ENCODE measurements around the gene ZNF668. TPM values are rescaled to one million over a fixed set of nuclear protein-coding genes. Genes with fewer than 3 reads are reported as not detected.

ZNF668 gene
- total and polyA plus RNA-seq, 4 donors = 0.92 to 4.8 (median 3.9) TPM

GRCh38 chr16:31055613-31056012, 18.4 kb downstream of the ZNF668 start:
- H3K9ac ChIP-seq (ENCODE audit: low read depth in 1 of 2, low read length in 2 of 2) = no peak overlapping the region
- H3K4me3 ChIP-seq (ENCODE audit: low read depth in 1 of 3, low read length in 3 of 3) = no peak overlapping the region
- DNase-seq (ENCODE audit: low spot score) = no peak
- H3K36me3 ChIP-seq (ENCODE audit: control insufficient read depth in 4 of 4, insufficient read depth in 3 of 4, low read depth in 1 of 4, low read length in 3 of 4) = no peaks in the 10 kb centered on the region
- 87% methylated on average over 4 of the region's 4 CpGs for WGBS
- no peaks in the 10 kb centered on the region for H3K9me3 ChIP-seq (ENCODE audit: control insufficient read depth in 4 of 4, low read length in 3 of 4)
- H3K27me3 ChIP-seq (ENCODE audit: control insufficient read depth in 4 of 4, insufficient read depth in 4 of 4, low read length in 3 of 4) = no peaks in the 10 kb centered on the region
- TF ChIP-seq GABPA (IDR thresholded peaks at IDR 0.05 in 1 of 2, conservative IDR thresholded peaks at IDR 0.05 in 1 of 2) (no peak), ZBTB33 (IDR thresholded peaks at IDR 0.05) (no peak), HNF4A (conservative IDR thresholded peaks at IDR 0.05) (no peak), NR2F2 (IDR thresholded peaks at IDR 0.05) (no peak), FOXA1 (IDR thresholded peaks at IDR 0.05) (no peak), ATF3 (IDR thresholded peaks at IDR 0.05) (no peak), RXRA (IDR thresholded peaks at IDR 0.05) (no peak), SP1 (IDR thresholded peaks at IDR 0.05) (no peak), RAD21 (IDR thresholded peaks at IDR 0.05) (no peak), TAF1 (conservative IDR thresholded peaks at IDR 0.05) (no peak), MAX (IDR thresholded peaks at IDR 0.05) (no peak), YY1 (IDR thresholded peaks at IDR 0.05) (no peak), EGR1 (IDR thresholded peaks at IDR 0.05; ENCODE audit: low read depth in 2 of 2) (no peak)
- H3K27ac ChIP-seq (ENCODE audit: low read depth in 1 of 2, low read length in 2 of 2) = no peak overlapping the region
- no peaks in the 10 kb centered on the region for H3K4me1 ChIP-seq (ENCODE audit: control insufficient read depth in 4 of 4, insufficient read depth in 4 of 4, low read length in 3 of 4)

GRCh38 chr16:31052114-31052513, 21.9 kb downstream of the ZNF668 start:
- peak; percentile 36 to 72 for TF ChIP-seq RXRA (IDR thresholded peaks at IDR 0.05)
- TF ChIP-seq NR2F2 (IDR thresholded peaks at IDR 0.05) = no peak
- no peak for TF ChIP-seq EGR1 (IDR thresholded peaks at IDR 0.05; ENCODE audit: low read depth in 2 of 2)
- peak; percentile 37 to 56 for TF ChIP-seq HNF4A (conservative IDR thresholded peaks at IDR 0.05)
- TF ChIP-seq YY1 (IDR thresholded peaks at IDR 0.05) = no peak
- peak in 1 of 2 donors; percentile 21 for TF ChIP-seq GABPA (IDR thresholded peaks at IDR 0.05 in 1 of 2, conservative IDR thresholded peaks at IDR 0.05 in 1 of 2)
- no peak for TF ChIP-seq FOXA1 (IDR thresholded peaks at IDR 0.05)
- TF ChIP-seq JUND (IDR thresholded peaks at IDR 0.05) = peak in 1 of 2 donors; percentile 45
- DNase-seq (ENCODE audit: low spot score) = no peak
- Histone ChIP-seq H3K4me3 (ENCODE audit: low read depth in 1 of 3, low read length in 3 of 3) (no peak overlapping the region), H3K36me3 (ENCODE audit: control insufficient read depth in 4 of 4, insufficient read depth in 3 of 4, low read depth in 1 of 4, low read length in 3 of 4) (no peaks in the 10 kb centered on the region), H3K4me1 (ENCODE audit: control insufficient read depth in 4 of 4, insufficient read depth in 4 of 4, low read length in 3 of 4) (no peaks in the 10 kb centered on the region), H3K27ac (ENCODE audit: low read depth in 1 of 2, low read length in 2 of 2) (no peak overlapping the region), H3K9ac (ENCODE audit: low read depth in 1 of 2, low read length in 2 of 2) (no peak overlapping the region), H3K27me3 (ENCODE audit: control insufficient read depth in 4 of 4, insufficient read depth in 4 of 4, low read length in 3 of 4) (no peaks in the 10 kb centered on the region), H3K9me3 (ENCODE audit: control insufficient read depth in 4 of 4, low read length in 3 of 4) (no peaks in the 10 kb centered on the region)
- WGBS = 59% methylated on average over 2 of the region's 2 CpGs

GRCh38 chr16:31050280-31051030, 23.6 kb downstream of the ZNF668 start:
- WGBS = 68% methylated on average over 10 of the region's 10 CpGs
- H3K9me3 ChIP-seq (ENCODE audit: control insufficient read depth in 4 of 4, low read length in 3 of 4) = no peaks in the 10 kb centered on the region
- no peaks in the 10 kb centered on the region for H3K27me3 ChIP-seq (ENCODE audit: control insufficient read depth in 4 of 4, insufficient read depth in 4 of 4, low read length in 3 of 4)
- DNase-seq (ENCODE audit: low spot score) = no peak
- no peak overlapping the region for H3K4me3 ChIP-seq (ENCODE audit: low read depth in 1 of 3, low read length in 3 of 3)
- H3K9ac ChIP-seq (ENCODE audit: low read depth in 1 of 2, low read length in 2 of 2) = no peak overlapping the region
- H3K27ac ChIP-seq (ENCODE audit: low read depth in 1 of 2, low read length in 2 of 2) = no peak overlapping the region
- no peaks in the 10 kb centered on the region for H3K4me1 ChIP-seq (ENCODE audit: control insufficient read depth in 4 of 4, insufficient read depth in 4 of 4, low read length in 3 of 4)
- H3K36me3 ChIP-seq (ENCODE audit: control insufficient read depth in 4 of 4, insufficient read depth in 3 of 4, low read depth in 1 of 4, low read length in 3 of 4) = no peaks in the 10 kb centered on the region
- no peak for TF ChIP-seq EGR1 (IDR thresholded peaks at IDR 0.05; ENCODE audit: low read depth in 2 of 2)
- no peak for TF ChIP-seq NR2F2 (IDR thresholded peaks at IDR 0.05)
- TF ChIP-seq HNF4G (IDR thresholded peaks at IDR 0.05) = no peak
- no peak for TF ChIP-seq CTCF (IDR thresholded peaks at IDR 0.05; ENCODE audit: low read depth, low read length, missing input control)
- no peak for TF ChIP-seq ZBTB33 (IDR thresholded peaks at IDR 0.05)
- TF ChIP-seq RAD21 (IDR thresholded peaks at IDR 0.05) = no peak
- TF ChIP-seq ATF3 (IDR thresholded peaks at IDR 0.05) = no peak
- TF ChIP-seq HNF4A (conservative IDR thresholded peaks at IDR 0.05) = no peak
- no peak for TF ChIP-seq FOXA1 (IDR thresholded peaks at IDR 0.05)
- no peak for TF ChIP-seq SP1 (IDR thresholded peaks at IDR 0.05)
- no peak for TF ChIP-seq FOXA2 (IDR thresholded peaks at IDR 0.05)
- TF ChIP-seq TAF1 (conservative IDR thresholded peaks at IDR 0.05) = no peak
- TF ChIP-seq JUND (IDR thresholded peaks at IDR 0.05) = no peak
- no peak for TF ChIP-seq YY1 (IDR thresholded peaks at IDR 0.05)
- no peak for TF ChIP-seq MAX (IDR thresholded peaks at IDR 0.05)

Data from liver (tissue), 9 donors.